ENCODE results near the gene ARL16. TPM values are rescaled to one million over a fixed set of nuclear protein-coding genes. Genes with fewer than 3 reads are reported as not detected.
A peak's percentile ranks its signal among the peaks of the same experiment; 100 is the strongest.

ARL16 gene
- total and polyA plus RNA-seq, 2 of the 8 experiments (the other 6 are each of a cell fraction or from before 2014, with no cell fraction given) = 37.0 to 60.8 TPM

DNA sequence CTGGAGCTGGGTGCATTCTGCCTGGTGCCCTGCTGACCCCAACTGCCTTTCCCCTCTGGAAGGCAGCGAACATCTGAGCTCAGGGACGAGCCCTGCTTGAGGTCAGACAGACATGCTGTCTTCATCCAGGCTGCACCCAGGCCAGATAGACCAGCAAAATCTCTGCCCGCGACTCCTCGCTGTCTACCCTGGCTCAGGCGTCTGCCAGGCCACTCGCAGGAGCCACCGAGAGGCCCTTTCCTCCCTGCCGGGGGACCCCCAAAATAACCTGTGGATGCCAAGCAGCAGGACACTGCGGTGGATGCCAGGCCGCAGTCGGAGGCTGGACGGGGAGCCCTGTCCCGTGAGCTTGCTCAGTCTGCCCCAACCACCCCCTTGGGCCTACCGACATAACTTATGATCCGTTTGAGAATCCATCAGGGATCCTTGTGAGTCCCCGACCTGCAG, 25.2 kb upstream of the ARL16 start:
- CTCF ChIA-PET (ENCODE audit: partially characterized antibody) = interaction anchor here (0.7 to 1.9 kb wide), 4 partner anchors 13 to 161 kb away, joined by 3 to 5 read pairs (median 4); partner anchors contain the start of genes ARL16 and HGS
- no peak overlapping the region for H2BK120ac ChIP-seq (replicated peaks; ENCODE audit: low read depth, low read length)
- H2AK5ac ChIP-seq (ENCODE audit: low read depth, low read length) = no peak overlapping the region
- no peak overlapping the region for H2BK15ac ChIP-seq (ENCODE audit: low read length)
- H3K9ac ChIP-seq (replicated peaks in 1 of 4; ENCODE audit: extremely low read depth in 1 of 4, low read depth in 3 of 4, low read length in 3 of 4) = no peak overlapping the region
- H3K4me3 ChIP-seq (ENCODE audit: extremely low read depth in 1 of 4, insufficient read depth in 2 of 4, low read depth in 3 of 4, low read length in 4 of 4) = no peak overlapping the region
- peaks cover 24% of the 10 kb centered on the region for H3K23me2 ChIP-seq (ENCODE audit: low read depth, low read length)
- no peak overlapping the region for H2BK20ac ChIP-seq (ENCODE audit: low read length)
- no peak overlapping the region for H3K27ac ChIP-seq (ENCODE audit: low read depth, low read length)
- no peak overlapping the region for H3K18ac ChIP-seq (ENCODE audit: extremely low read depth, low read length)
- H3K9me3 ChIP-seq (ENCODE audit: insufficient read depth in 2 of 2, low read depth in 1 of 2, low read length in 1 of 2) = no peaks in the 10 kb centered on the region
- no peak overlapping the region for H3K56ac ChIP-seq (replicated peaks; ENCODE audit: insufficient read length, low read depth, low read length)
- H2AFZ ChIP-seq (ENCODE audit: low read length) = no peak overlapping the region
- H3K36me3 ChIP-seq (ENCODE audit: control insufficient read depth in 2 of 4, insufficient read depth in 4 of 4, low read length in 3 of 4) = peaks cover 20 to 28% (median 24%) of the 10 kb centered on the region in 4 experiments
- peaks cover 4 to 10% of the 10 kb centered on the region in 2 experiments for H4K20me1 ChIP-seq (replicated peaks in 1 of 2; ENCODE audit: control insufficient read depth in 1 of 2, insufficient read depth in 2 of 2, low read length in 2 of 2)
- no peaks in the 10 kb centered on the region; a peak in 2 of 7 replicates for H3K27me3 ChIP-seq (replicated peaks in 1 of 4; ENCODE audit: control insufficient read depth in 3 of 4, extremely low read depth in 1 of 4, insufficient read depth in 3 of 4, low read length in 3 of 4)
- H2BK5ac ChIP-seq (ENCODE audit: low read depth, low read length) = no peak overlapping the region
- peaks cover 9 to 21% of the 10 kb centered on the region in 2 experiments; a peak in 3 of 4 replicates for H3K79me2 ChIP-seq (ENCODE audit: control insufficient read depth in 1 of 2, insufficient read depth in 2 of 2, low read length in 2 of 2)
- WGBS, 2 experiments (ENCODE audit: extremely low coverage in 1 of 2, insufficient coverage in 1 of 2, insufficient read length in 1 of 2, insufficient replicate concordance in 2 of 2, low coverage in 1 of 2, low lambda C conversion rate in 2 of 2, missing lambda C conversion rate in 1 of 2) = 89% methylated on average over 17 of the region's 17 CpGs; no CpG with 5 or more reads in 1 of the 2 experiments
- no peak overlapping the region for H3K14ac ChIP-seq (ENCODE audit: insufficient read length)
- H2BK12ac ChIP-seq (ENCODE audit: low read depth, low read length) = no peak overlapping the region
- H4K5ac ChIP-seq (ENCODE audit: insufficient read length, low read depth, low read length) = no peak overlapping the region
- peak overlapping the region; percentile 39 for H3K4ac ChIP-seq (replicated peaks; ENCODE audit: insufficient read length, low read depth, low read length)
- DNase-seq (ENCODE audit: low read depth in 1 of 2, low spot score in 2 of 2) (no peak), FAIRE-seq (no peak)
- no peak overlapping the region for H4K8ac ChIP-seq (ENCODE audit: extremely low read depth, insufficient read depth, low read length)
- H3K4me2 ChIP-seq (ENCODE audit: insufficient read depth in 1 of 2, low read depth in 2 of 2, low read length in 2 of 2) = no peak overlapping the region
- peaks cover 16% of the 10 kb centered on the region for H3K79me1 ChIP-seq (ENCODE audit: low read depth, low read length)
- peaks cover 0 to 29% (median 23%) of the 10 kb centered on the region in 4 experiments; a peak in 5 of 7 replicates for H3K4me1 ChIP-seq (replicated peaks in 1 of 4; ENCODE audit: control insufficient read depth in 3 of 4, insufficient read depth in 4 of 4, low read length in 3 of 4)
- TF ChIP-seq POLR2A (IDR thresholded peaks at IDR 0.05; ENCODE audit: control extremely low read depth in 1 of 2, low read depth in 2 of 2, low read length in 2 of 2) (peak in 1 of 2 experiments; percentile 41; a peak in 2 of 3 replicates), CHD2 (IDR thresholded peaks at IDR 0.05; ENCODE audit: low read length) (no peak), SIX5 (IDR thresholded peaks at IDR 0.05; ENCODE audit: low read depth, low read length) (no peak), CEBPB (IDR thresholded peaks at IDR 0.05; ENCODE audit: low read depth, low read length) (no peak), NANOG (IDR thresholded peaks at IDR 0.05; ENCODE audit: insufficient read depth, low read depth, low read length, poor library complexity, severe bottlenecking) (no peak)
- TF ChIP-seq, protein P1, sequence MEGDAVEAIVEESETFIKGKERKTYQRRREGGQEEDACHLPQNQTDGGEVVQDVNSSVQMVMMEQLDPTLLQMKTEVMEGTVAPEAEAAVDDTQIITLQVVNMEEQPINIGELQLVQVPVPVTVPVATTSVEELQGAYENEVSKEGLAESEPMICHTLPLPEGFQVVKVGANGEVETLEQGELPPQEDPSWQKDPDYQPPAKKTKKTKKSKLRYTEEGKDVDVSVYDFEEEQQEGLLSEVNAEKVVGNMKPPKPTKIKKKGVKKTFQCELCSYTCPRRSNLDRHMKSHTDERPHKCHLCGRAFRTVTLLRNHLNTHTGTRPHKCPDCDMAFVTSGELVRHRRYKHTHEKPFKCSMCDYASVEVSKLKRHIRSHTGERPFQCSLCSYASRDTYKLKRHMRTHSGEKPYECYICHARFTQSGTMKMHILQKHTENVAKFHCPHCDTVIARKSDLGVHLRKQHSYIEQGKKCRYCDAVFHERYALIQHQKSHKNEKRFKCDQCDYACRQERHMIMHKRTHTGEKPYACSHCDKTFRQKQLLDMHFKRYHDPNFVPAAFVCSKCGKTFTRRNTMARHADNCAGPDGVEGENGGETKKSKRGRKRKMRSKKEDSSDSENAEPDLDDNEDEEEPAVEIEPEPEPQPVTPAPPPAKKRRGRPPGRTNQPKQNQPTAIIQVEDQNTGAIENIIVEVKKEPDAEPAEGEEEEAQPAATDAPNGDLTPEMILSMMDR (IDR thresholded peaks at IDR 0.05; ENCODE audit: control extremely low read depth in 1 of 3, insufficient read depth in 1 of 3, low read depth in 1 of 3, low read length in 3 of 3) = no peak
- POLR2A ChIA-PET (ENCODE audit: partially characterized antibody) = interaction anchor here (0.7 to 17.2 kb wide), 13 partner anchors 15 to 480 kb away, joined by 3 to 436 read pairs (median 3); partner anchors contain the start of genes ARL16, FAAP100, HGS and MCRIP1
- no peak overlapping the region for H4K91ac ChIP-seq (replicated peaks; ENCODE audit: insufficient read length, low read length)
- H3K23ac ChIP-seq (ENCODE audit: insufficient read length) = no peak overlapping the region
